A549 (cell line): ENCODE data around the gene UFSP1. TPM values are rescaled to one million over a fixed set of nuclear protein-coding genes. Genes with fewer than 3 reads are reported as not detected.

Source experiments
- ATAC-seq, 2 experiments: fragments of 200-7000 bp in 1 of 2; fragments of >200 bp in 1 of 2; cut with Nextera tagmentation in 1 of 2; cut with Tn5 transposase in 1 of 2; 3 replicates each; pipeline versions ENCODE4 v1.8.0 to v1.9.1; 2018 to 2020; ENCODE audit warnings: mild to moderate bottlenecking in 1 of 2, moderate library complexity in 1 of 2
- CTCF ChIA-PET: fragments of 300-600 bp; sonication (Branson Sonifier 250); formaldehyde crosslinking; extraction: SDS; loops from one replicate; lab custom pipeline; 2021; ENCODE audit warnings: antibody characterized with exemption, inconsistent platforms; lab: Yijun Ruan, JAX
- POLR2A ChIA-PET: fragments of 350-600 bp; formaldehyde crosslinking; extraction: SDS; loops from one replicate; lab custom pipeline; 2021; ENCODE audit warnings: antibody characterized with exemption, inconsistent platforms; lab: Yijun Ruan, JAX
- DNase-seq, 2 experiments: peaks; one replicate each; pipeline versions ENCODE4 v3.0.0 to v3.0.0-alpha.2; 2011 to 2016; ENCODE audit warnings: low read depth in 1 of 2, low spot score in 1 of 2
- FAIRE-seq: peaks from 2 replicates; lab custom pipeline; 2011; peaks lifted over from hg19 to GRCh38; lab: Jason Lieb, UNC
- H3K27ac ChIP-seq, 2 experiments: fragments of >200 bp; sonication (Bioruptor Twin); formaldehyde crosslinking; 3 replicates each; pipeline ENCODE4 v1.5.1; 2016 to 2017
- H3K4me1 ChIP-seq: fragments of >200 bp; sonication (Bioruptor Twin); formaldehyde crosslinking; 3 replicates; pipeline ENCODE4 v1.6.1; 2016
- H3K4me2 ChIP-seq: fragments of >200 bp; sonication (Bioruptor Twin); formaldehyde crosslinking; 3 replicates; pipeline ENCODE4 v1.6.1; 2016
- H3K4me3 ChIP-seq: fragments of >200 bp; sonication (Bioruptor Twin); formaldehyde crosslinking; 3 replicates; pipeline ENCODE4 v1.5.1; 2016
- H3K9me3 ChIP-seq: fragments of >200 bp; sonication (Bioruptor Twin); formaldehyde crosslinking; 3 replicates; pipeline ENCODE4 v1.6.1; 2016
- CBX2 ChIP-seq: fragments of 200-600 bp; sonication (generic); IDR thresholded peaks from 2 replicates; pipeline ENCODE4 v1.6.1; 2016; ENCODE audit warnings: low read depth, mild to moderate bottlenecking, borderline replicate concordance
- E2F6 ChIP-seq: IDR thresholded peaks from 2 replicates; pipeline ENCODE4 v1.6.1; 2012; ENCODE audit warnings: low read depth, borderline replicate concordance
- EHMT2 ChIP-seq: fragments of 200-600 bp; sonication (generic); IDR thresholded peaks from 2 replicates; pipeline ENCODE4 v1.6.1; 2016; ENCODE audit warnings: antibody characterized with exemption, low read depth, mild to moderate bottlenecking, moderate library complexity
- EP300 ChIP-seq, 2 experiments: fragments of >200 bp; sonication (Bioruptor Twin); formaldehyde crosslinking; IDR thresholded peaks; 2 replicates in 1 of 2; 3 replicates in 1 of 2; pipeline ENCODE4 v1.6.1; 2016 to 2017
- ESRRA ChIP-seq: fragments of 150-350 bp; IDR thresholded peaks from 2 replicates; pipeline ENCODE4 v1.6.1; 2014; ENCODE audit warnings: mild to moderate bottlenecking, low read length, borderline replicate concordance
- GATA3 ChIP-seq: IDR thresholded peaks from 2 replicates; pipeline ENCODE4 v1.6.1; 2012; ENCODE audit warnings: borderline replicate concordance
- HDAC2 ChIP-seq: fragments of 200-600 bp; sonication (generic); IDR thresholded peaks from 2 replicates; pipeline ENCODE4 v1.6.1; 2016
- HEYL ChIP-seq: fragments of 250-450 bp; sonication (Bioruptor Pico); IDR thresholded peaks from 2 replicates; pipeline ENCODE4 v1.8.0; 2021; ENCODE audit warnings: mild to moderate bottlenecking, moderate library complexity
- HOXA7 ChIP-seq: fragments of 250-450 bp; sonication (Bioruptor Pico); IDR thresholded peaks from 2 replicates; pipeline ENCODE4 v1.5.0; 2020; ENCODE audit warnings: mild to moderate bottlenecking, moderate library complexity
- HOXB5 ChIP-seq: fragments of 250-450 bp; sonication (Bioruptor Pico); IDR thresholded peaks from 2 replicates; pipeline ENCODE4 v1.5.0; 2020; ENCODE audit warnings: mild to moderate bottlenecking, moderate library complexity
- MAFK ChIP-seq: fragments of 450-650 bp; IDR thresholded peaks from 2 replicates; pipeline ENCODE4 v1.6.1; 2014; ENCODE audit not compliant: partially characterized antibody
- MYC ChIP-seq: IDR thresholded peaks from 2 replicates; pipeline ENCODE4 v1.6.1; 2012; ENCODE audit warnings: mild to moderate bottlenecking, inconsistent platforms, low read length, improper control_type of control experiment, borderline replicate concordance
- NFE2L2 ChIP-seq: fragments of 150-350 bp; conservative IDR thresholded peaks from 2 replicates; pipeline ENCODE4 v1.6.1; 2014; ENCODE audit warnings: low read length
- NR3C1 ChIP-seq: fragments of >200 bp; sonication (Bioruptor Twin); formaldehyde crosslinking; IDR thresholded peaks from 3 replicates; pipeline ENCODE4 v1.6.1; 2017
- RFX5 ChIP-seq: fragments of 450-650 bp; IDR thresholded peaks from 2 replicates; pipeline ENCODE4 v1.7.1; 2014; ENCODE audit warnings: antibody characterized with exemption, mild to moderate bottlenecking, moderate library complexity
- RNF2 ChIP-seq: fragments of 200-600 bp; sonication (generic); IDR thresholded peaks from 2 replicates; pipeline ENCODE4 v1.6.1; 2016; ENCODE audit warnings: low read depth, mild to moderate bottlenecking, antibody characterized with exemption, moderate library complexity, borderline replicate concordance
- SMC3 ChIP-seq: fragments of >200 bp; sonication (Bioruptor Twin); formaldehyde crosslinking; IDR thresholded peaks from 3 replicates; pipeline ENCODE4 v1.6.1; 2018; ENCODE audit warnings: inconsistent platforms
- SREBF2 ChIP-seq: fragments of 450-650 bp; IDR thresholded peaks from 2 replicates; pipeline ENCODE4 v1.6.1; 2014; ENCODE audit warnings: mild to moderate bottlenecking, moderate library complexity
- TFCP2L1 ChIP-seq: fragments of 250-450 bp; sonication (Bioruptor Pico); IDR thresholded peaks from 2 replicates; pipeline ENCODE4 v1.5.0; 2021; ENCODE audit warnings: mild to moderate bottlenecking
- WGBS: methylation state at CpG from one replicate; pipeline ENCODE4 v1.1.6; 2017; ENCODE audit errors: missing lambda C conversion rate; 5-methylcytosine and 5-hydroxymethylcytosine counted together
- polyA plus RNA-seq, 4 experiments: library from polyadenylated mRNA; depleted of rRNA in 3 of 4; stranded (reverse); fragments of >200 nt; fragmentation: RNase III in 1 of 4; extraction: RNeasy Plus Mini Kit Qiagen cat#74134 plus additional on column Dnase treatment in 1 of 4; gene quantifications; 2 replicates in 3 of 4; 3 replicates in 1 of 4; pipeline ENCODE4 v1.2.3, GENCODE V29; 2011 to 2017
- TF ChIP-seq, protein P1 (sequence below): fragments of 450-650 bp; IDR thresholded peaks from 2 replicates; pipeline ENCODE4 v1.6.1; 2014; ENCODE audit warnings: antibody characterized with exemption
- TF ChIP-seq, protein P2 (sequence below): IDR thresholded peaks from 2 replicates; pipeline ENCODE4 v1.6.1; 2012
- TF ChIP-seq, protein P3 (sequence below): fragments of 250-450 bp; sonication (Bioruptor Pico); IDR thresholded peaks from 2 replicates; pipeline ENCODE4 v1.5.0; 2021; ENCODE audit warnings: mild to moderate bottlenecking, moderate library complexity, borderline replicate concordance
- TF ChIP-seq, protein P4 (sequence below): fragments of 150-350 bp; IDR thresholded peaks from 2 replicates; pipeline ENCODE4 v1.6.1; 2014; ENCODE audit warnings: low read depth, mild to moderate bottlenecking, low read length

Gene UFSP1
- polyA plus RNA-seq, 2 of the 4 experiments (the other 2 are of a cell fraction): 1.9 to 6.9 TPM

GRCh38 chr7:100895956-100896731 is 6.6 kb upstream of the UFSP1 start:
- ChIA-PET CTCF (interaction anchor here (0.6 to 5.0 kb wide), 24 partner anchors 8 to 386 kb away, joined by 3 to 71 read pairs (median 9); partner anchors contain the start of genes PLOD3 and ZNHIT1), POLR2A (no interaction called here)
- Histone ChIP-seq H3K4me3 (peak overlapping the region; percentile 49), H3K4me1 (peaks cover 27% of the 10 kb centered on the region), H3K4me2 (peak overlapping the region; percentile 98), H3K9me3 (no peaks in the 10 kb centered on the region), H3K27ac (peak overlapping the region in 1 of 2 experiments; percentile 69; a peak in 3 of 6 replicates)
- DNase-seq: peak in 1 of 2 experiments; percentile 52
- no peak for FAIRE-seq
- peak; percentile 26 to 42; a peak in 4 of 6 replicates for ATAC-seq
- WGBS: 15% methylated on average over 25 of the region's 54 CpGs
- TF ChIP-seq HDAC2 (0 out of 2 replicates have a peak, but pooled peaks have one; percentile 34), NR3C1 (no peak), RNF2 (0 out of 2 replicates have a peak, but pooled peaks have one; percentile 15), ESRRA (no peak)
- TF ChIP-seq, protein P1, sequence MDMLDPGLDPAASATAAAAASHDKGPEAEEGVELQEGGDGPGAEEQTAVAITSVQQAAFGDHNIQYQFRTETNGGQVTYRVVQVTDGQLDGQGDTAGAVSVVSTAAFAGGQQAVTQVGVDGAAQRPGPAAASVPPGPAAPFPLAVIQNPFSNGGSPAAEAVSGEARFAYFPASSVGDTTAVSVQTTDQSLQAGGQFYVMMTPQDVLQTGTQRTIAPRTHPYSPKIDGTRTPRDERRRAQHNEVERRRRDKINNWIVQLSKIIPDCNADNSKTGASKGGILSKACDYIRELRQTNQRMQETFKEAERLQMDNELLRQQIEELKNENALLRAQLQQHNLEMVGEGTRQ: peak; percentile 36; the same call in 1 of the 2 replicates
- TF ChIP-seq, protein P2, sequence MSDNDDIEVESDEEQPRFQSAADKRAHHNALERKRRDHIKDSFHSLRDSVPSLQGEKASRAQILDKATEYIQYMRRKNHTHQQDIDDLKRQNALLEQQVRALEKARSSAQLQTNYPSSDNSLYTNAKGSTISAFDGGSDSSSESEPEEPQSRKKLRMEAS: peak; percentile 46; the same call in 1 of the 2 replicates
- TF ChIP-seq, all 56 proteins: peak for 4

DNA sequence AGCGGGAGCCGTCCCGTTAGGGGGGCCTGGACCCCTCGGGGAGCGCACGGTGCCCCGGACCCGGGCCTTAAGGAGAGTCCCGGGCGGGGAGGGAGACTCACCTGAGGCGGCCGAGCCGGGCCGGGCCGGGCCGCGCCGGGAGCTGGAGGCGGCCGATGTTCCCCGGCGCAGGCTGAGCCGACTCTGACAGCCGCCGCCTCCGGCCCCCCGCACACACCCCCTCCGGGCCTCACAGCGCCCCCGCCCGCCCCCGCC is 6.1 kb upstream of the UFSP1 start, which contains the start of gene ACHE:
TSS of gene ACHE (minus strand) at position 188 of the 255 bp plus-strand sequence. CDS start 1,656 bp downstream, outside the sequence.
- peaks cover 32% of the 10 kb centered on the region for H3K4me1 ChIP-seq
- POLR2A ChIA-PET: interaction anchor here (1.1 kb wide), 1 partner anchor 163 kb away, joined by 3 read pairs; no protein-coding TSS in a partner anchor
- peak within 1 kb of the TSS; percentile 98 for H3K4me2 ChIP-seq
- peak within 1 kb of the TSS; percentile 49 for H3K4me3 ChIP-seq
- no peak for TF ChIP-seq HOXA7 (CRISPR knock-in tag)
- no peak for TF ChIP-seq HEYL (CRISPR knock-in tag)
- TF ChIP-seq EHMT2: no peak
- TF ChIP-seq NR3C1: no peak
- TF ChIP-seq MYC: no peak
- TF ChIP-seq RNF2: no peak
- no peak for TF ChIP-seq NFE2L2
- TF ChIP-seq GATA3: no peak
- TF ChIP-seq, protein P3, sequence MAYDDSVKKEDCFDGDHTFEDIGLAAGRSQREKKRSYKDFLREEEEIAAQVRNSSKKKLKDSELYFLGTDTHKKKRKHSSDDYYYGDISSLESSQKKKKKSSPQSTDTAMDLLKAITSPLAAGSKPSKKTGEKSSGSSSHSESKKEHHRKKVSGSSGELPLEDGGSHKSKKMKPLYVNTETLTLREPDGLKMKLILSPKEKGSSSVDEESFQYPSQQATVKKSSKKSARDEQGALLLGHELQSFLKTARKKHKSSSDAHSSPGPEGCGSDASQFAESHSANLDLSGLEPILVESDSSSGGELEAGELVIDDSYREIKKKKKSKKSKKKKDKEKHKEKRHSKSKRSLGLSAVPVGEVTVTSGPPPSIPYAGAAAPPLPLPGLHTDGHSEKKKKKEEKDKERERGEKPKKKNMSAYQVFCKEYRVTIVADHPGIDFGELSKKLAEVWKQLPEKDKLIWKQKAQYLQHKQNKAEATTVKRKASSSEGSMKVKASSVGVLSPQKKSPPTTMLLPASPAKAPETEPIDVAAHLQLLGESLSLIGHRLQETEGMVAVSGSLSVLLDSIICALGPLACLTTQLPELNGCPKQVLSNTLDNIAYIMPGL (CRISPR knock-in tag): no peak
- TF ChIP-seq SREBF2: no peak
- TF ChIP-seq, protein P4, sequence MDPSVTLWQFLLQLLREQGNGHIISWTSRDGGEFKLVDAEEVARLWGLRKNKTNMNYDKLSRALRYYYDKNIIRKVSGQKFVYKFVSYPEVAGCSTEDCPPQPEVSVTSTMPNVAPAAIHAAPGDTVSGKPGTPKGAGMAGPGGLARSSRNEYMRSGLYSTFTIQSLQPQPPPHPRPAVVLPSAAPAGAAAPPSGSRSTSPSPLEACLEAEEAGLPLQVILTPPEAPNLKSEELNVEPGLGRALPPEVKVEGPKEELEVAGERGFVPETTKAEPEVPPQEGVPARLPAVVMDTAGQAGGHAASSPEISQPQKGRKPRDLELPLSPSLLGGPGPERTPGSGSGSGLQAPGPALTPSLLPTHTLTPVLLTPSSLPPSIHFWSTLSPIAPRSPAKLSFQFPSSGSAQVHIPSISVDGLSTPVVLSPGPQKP: no peak
- TF ChIP-seq TFCP2L1 (CRISPR knock-in tag): no peak
- no peak for TF ChIP-seq MAFK
- TF ChIP-seq E2F6: no peak
- TF ChIP-seq CBX2: no peak
- TF ChIP-seq SMC3: no peak
- no peak for TF ChIP-seq EP300 (IDR thresholded peaks at IDR 0.05)
- TF ChIP-seq RFX5: no peak
- TF ChIP-seq HOXB5 (CRISPR knock-in tag): no peak
- no peak for FAIRE-seq
- CTCF ChIA-PET: interaction anchor here (0.6 to 5.0 kb wide), 23 partner anchors 9 to 396 kb away, joined by 3 to 71 read pairs (median 10); partner anchors contain the start of genes PLOD3, SLC12A9 and ZNHIT1
- H3K9me3 ChIP-seq: no peaks in the 10 kb centered on the region
- peak; percentile 31 to 59; a peak in 3 of 6 replicates for ATAC-seq
- 0% methylated on average over 10 of the region's 32 CpGs for WGBS
- H3K27ac ChIP-seq: peak within 1 kb of the TSS; percentile 20 to 69; a peak in 5 of 6 replicates
- DNase-seq: no peak
